ENCODE data around the gene UBE2E1. TPM values are rescaled to one million over a fixed set of nuclear protein-coding genes. Genes with fewer than 3 reads are reported as not detected.

UBE2E1 gene
- total RNA-seq, 1 donor from 2014 or later: 124 TPM

DNA sequence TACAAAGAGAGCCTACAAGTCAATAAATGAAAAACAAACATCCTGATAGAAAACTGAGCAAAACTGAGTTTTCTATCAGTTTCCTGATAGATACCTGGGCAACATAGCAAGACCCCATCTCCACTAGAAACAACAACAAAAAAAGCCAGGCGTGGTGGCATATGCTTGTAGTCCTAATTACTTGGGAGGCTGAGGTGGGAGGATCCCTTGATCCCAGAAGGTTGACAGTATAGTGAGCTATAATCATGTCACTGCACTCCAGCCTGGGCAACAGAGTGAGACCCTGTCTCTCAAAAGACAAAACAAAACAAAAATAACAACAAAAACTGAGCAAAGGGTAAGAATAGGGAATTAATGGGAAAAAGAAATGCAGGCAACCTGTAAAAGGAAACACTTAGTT, 23.9 kb upstream of the UBE2E1 start:
- no peak for DNase-seq (ENCODE audit: extremely low spot score in 2 of 2)
- no peak overlapping the region for H3K27ac ChIP-seq
- TF ChIP-seq, protein P1, sequence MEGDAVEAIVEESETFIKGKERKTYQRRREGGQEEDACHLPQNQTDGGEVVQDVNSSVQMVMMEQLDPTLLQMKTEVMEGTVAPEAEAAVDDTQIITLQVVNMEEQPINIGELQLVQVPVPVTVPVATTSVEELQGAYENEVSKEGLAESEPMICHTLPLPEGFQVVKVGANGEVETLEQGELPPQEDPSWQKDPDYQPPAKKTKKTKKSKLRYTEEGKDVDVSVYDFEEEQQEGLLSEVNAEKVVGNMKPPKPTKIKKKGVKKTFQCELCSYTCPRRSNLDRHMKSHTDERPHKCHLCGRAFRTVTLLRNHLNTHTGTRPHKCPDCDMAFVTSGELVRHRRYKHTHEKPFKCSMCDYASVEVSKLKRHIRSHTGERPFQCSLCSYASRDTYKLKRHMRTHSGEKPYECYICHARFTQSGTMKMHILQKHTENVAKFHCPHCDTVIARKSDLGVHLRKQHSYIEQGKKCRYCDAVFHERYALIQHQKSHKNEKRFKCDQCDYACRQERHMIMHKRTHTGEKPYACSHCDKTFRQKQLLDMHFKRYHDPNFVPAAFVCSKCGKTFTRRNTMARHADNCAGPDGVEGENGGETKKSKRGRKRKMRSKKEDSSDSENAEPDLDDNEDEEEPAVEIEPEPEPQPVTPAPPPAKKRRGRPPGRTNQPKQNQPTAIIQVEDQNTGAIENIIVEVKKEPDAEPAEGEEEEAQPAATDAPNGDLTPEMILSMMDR (IDR thresholded peaks at IDR 0.05): no peak
- TF ChIP-seq POLR2A (IDR thresholded peaks at IDR 0.05) (no peak), POLR2AphosphoS5 (IDR thresholded peaks at IDR 0.05; ENCODE audit: insufficient read depth in 1 of 2, low read depth in 1 of 2) (no peak)
- no peaks in the 10 kb centered on the region for H3K27me3 ChIP-seq
- intact Hi-C loops (cut with DNase I): no loop called here
- H3K4me1 ChIP-seq: peaks cover 14% of the 10 kb centered on the region
- no peak overlapping the region for H3K4me3 ChIP-seq
- no peaks in the 10 kb centered on the region for H3K9me3 ChIP-seq
- H3K36me3 ChIP-seq: no peaks in the 10 kb centered on the region

DNA sequence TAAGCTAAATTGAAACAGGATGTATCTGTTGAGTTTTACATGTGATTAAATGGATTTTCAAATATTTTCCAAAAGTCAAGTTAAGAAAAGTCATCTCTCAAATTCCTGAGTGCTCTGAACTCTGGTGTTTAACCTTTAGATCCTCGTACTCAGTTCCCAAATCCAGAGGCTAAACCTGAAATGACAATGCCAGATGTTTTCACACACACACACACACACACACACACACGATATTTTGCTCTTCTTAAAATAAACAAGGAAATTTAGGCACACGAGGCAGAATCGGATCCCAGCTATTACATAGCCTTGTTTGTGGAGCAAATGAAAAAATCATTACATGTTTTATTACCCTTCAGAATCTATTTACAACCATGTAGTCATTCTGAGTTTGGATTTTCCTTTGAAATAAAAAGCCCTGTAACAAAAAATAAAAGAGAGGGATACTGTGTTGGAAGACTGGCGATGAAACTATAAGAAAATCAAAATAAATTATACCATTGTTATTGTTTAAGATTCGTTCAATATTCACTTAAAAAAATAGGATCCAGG, 20.6 kb upstream of the UBE2E1 start:
- DNase-seq (ENCODE audit: extremely low spot score in 2 of 2): no peak
- H3K36me3 ChIP-seq: no peaks in the 10 kb centered on the region
- H3K4me3 ChIP-seq: no peak overlapping the region
- peaks cover 7% of the 10 kb centered on the region for H3K4me1 ChIP-seq
- H3K9me3 ChIP-seq: no peaks in the 10 kb centered on the region
- no peaks in the 10 kb centered on the region for H3K27me3 ChIP-seq
- intact Hi-C loops (cut with DNase I): no loop called here
- H3K27ac ChIP-seq: peak overlapping the region; percentile 27
- TF ChIP-seq POLR2A (IDR thresholded peaks at IDR 0.05): no peak
- TF ChIP-seq POLR2AphosphoS5 (IDR thresholded peaks at IDR 0.05; ENCODE audit: insufficient read depth in 1 of 2, low read depth in 1 of 2): no peak
- TF ChIP-seq, protein P1 (IDR thresholded peaks at IDR 0.05): no peak

DNA sequence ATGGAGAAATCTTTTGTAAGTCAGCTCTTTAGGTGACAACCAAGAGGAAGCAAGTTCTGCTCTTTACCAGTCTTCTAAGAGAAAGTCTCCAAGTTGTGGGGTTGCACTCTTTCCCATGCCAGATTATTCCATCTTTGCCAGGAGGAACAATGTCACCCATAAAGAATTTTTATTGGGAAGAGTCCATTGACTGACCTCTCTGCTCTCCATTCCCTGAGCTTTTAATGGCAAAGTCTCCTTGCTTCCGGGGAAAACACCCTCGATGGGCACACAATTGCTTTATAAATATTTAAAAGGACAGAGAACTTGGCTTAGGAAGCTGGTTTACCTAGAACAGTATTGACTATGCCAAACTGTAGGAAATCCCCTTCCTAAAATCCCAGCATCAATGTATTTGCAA, 19.9 kb upstream of the UBE2E1 start:
- intact Hi-C loops (cut with DNase I): no loop called here
- no peaks in the 10 kb centered on the region for H3K27me3 ChIP-seq
- H3K4me1 ChIP-seq: peaks cover 7% of the 10 kb centered on the region
- H3K36me3 ChIP-seq: no peaks in the 10 kb centered on the region
- no peak overlapping the region for H3K27ac ChIP-seq
- H3K9me3 ChIP-seq: no peaks in the 10 kb centered on the region
- DNase-seq (ENCODE audit: extremely low spot score in 2 of 2): no peak
- H3K4me3 ChIP-seq: no peak overlapping the region
- TF ChIP-seq, protein P1 (IDR thresholded peaks at IDR 0.05): no peak
- TF ChIP-seq POLR2AphosphoS5 (IDR thresholded peaks at IDR 0.05; ENCODE audit: insufficient read depth in 1 of 2, low read depth in 1 of 2) (no peak), POLR2A (IDR thresholded peaks at IDR 0.05) (no peak)

DNA sequence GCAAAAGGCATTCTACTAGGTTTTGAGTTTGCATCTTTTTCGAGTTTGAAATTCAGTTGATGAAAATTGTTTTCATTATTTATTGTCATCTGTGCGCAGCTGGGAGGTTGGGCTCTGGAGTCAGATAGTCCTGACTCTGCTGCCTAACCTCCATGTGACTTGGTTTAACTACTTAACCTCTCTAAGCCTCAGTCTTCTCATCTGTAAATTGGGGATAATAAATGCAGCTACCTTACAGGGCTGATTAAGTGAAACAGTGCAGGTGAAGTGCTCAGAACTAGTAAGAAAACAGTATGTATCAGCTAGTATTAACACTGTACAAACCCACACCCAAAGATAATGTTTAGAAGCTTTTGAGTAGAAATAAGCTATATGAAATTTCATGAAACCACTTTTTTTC, 14.1 kb upstream of the UBE2E1 start:
- intact Hi-C loops (cut with DNase I): no loop called here
- Histone ChIP-seq H3K4me3 (no peak overlapping the region), H3K27ac (no peak overlapping the region), H3K36me3 (no peaks in the 10 kb centered on the region), H3K9me3 (no peaks in the 10 kb centered on the region), H3K27me3 (no peaks in the 10 kb centered on the region), H3K4me1 (no peaks in the 10 kb centered on the region)
- TF ChIP-seq, protein P1 (IDR thresholded peaks at IDR 0.05): no peak
- TF ChIP-seq POLR2A (IDR thresholded peaks at IDR 0.05) (no peak), POLR2AphosphoS5 (IDR thresholded peaks at IDR 0.05; ENCODE audit: insufficient read depth in 1 of 2, low read depth in 1 of 2) (no peak)
- DNase-seq (ENCODE audit: extremely low spot score in 2 of 2): no peak

DNA sequence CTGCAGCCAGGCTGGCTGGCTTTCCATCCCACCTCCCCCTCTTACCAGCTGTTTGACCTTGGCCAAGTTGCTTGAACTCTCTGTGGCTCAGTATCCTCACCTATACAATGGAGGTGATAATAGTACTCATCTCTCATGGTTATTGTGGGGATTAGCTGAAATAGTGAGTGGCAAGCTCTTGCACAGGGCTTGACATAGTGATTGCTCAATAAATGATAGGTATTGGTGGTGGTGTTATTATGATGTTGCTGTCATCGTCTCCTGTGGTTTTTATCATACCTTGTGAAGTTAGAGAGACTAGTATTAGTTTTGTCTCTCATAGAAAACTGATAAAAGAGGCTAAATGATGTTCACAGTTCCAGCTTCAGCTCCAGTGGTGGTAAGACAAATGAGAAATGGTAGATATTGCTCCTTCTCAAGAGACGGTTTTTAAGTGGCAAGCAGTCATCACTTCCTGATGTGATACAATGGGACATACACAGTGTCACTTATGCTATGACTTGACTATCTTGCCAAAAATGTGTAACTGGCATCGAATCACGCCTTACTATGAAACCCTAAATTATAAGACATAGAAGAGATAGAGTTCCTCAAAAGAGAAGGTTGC, 12.1 kb upstream of the UBE2E1 start:
- Histone ChIP-seq H3K36me3 (no peaks in the 10 kb centered on the region), H3K9me3 (no peaks in the 10 kb centered on the region), H3K4me1 (no peaks in the 10 kb centered on the region), H3K27me3 (no peaks in the 10 kb centered on the region), H3K27ac (no peak overlapping the region), H3K4me3 (no peak overlapping the region)
- intact Hi-C loops (cut with DNase I): no loop called here
- TF ChIP-seq POLR2AphosphoS5 (IDR thresholded peaks at IDR 0.05; ENCODE audit: insufficient read depth in 1 of 2, low read depth in 1 of 2) (no peak), POLR2A (IDR thresholded peaks at IDR 0.05) (no peak)
- TF ChIP-seq, protein P1 (IDR thresholded peaks at IDR 0.05): no peak
- DNase-seq (ENCODE audit: extremely low spot score in 2 of 2): no peak
